Stromal cell of bone marrow (primary cell): ENCODE data around the gene ZFP1.
"Not testable (repeated sequence)": the region's sequence is repeated elsewhere in the genome, so short reads cannot be mapped to it uniquely, and the experiment has no call there.

Experiments
- DNase-seq: peaks from one replicate; pipeline ENCODE4 v3.0.0-alpha.2; 2012; ENCODE audit warnings: low read depth

Gene ZFP1

DNA sequence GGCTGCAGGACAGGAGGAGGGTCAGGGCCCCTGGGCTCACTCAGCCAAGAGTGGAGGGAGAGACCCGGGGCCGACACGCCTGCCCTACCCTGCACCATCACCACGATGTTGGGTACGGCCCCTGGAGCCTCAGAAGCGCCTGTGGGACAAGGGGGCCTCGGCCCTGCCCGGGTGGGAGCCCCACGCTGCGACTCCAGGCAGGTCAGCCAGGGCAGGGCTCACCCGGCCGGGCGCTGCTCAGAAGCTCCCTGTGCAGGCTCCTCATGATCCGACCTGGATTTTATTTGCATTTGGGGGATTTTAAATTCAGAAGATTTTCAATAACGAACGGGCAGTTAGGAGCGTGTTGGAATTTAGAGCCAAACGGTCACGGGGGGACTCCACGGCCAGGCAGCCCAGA is 56.6 kb downstream of the ZFP1 start:
- DNase-seq = not testable (repeated sequence)

DNA sequence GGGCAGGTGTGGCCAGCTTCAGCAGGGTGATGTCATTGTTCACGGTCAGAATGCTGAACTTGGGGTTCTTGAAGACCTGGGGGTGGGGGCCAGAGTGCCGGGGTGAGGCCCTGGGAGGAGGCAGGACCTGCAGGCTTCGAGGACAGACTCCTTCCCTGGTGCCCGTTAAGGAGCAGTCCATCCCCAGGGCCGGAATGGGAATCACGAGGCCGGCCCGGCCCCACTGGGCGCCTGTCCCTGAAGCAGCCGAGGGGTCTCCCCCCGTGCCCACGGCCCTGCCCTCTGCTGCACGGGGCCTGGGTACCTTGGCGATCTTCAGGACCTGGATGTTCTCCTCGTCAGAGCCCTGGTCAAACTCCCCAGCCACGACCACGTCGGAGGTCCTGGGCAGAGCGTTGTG is 57.1 kb downstream of the ZFP1 start:
- DNase-seq = not testable (repeated sequence)

DNA sequence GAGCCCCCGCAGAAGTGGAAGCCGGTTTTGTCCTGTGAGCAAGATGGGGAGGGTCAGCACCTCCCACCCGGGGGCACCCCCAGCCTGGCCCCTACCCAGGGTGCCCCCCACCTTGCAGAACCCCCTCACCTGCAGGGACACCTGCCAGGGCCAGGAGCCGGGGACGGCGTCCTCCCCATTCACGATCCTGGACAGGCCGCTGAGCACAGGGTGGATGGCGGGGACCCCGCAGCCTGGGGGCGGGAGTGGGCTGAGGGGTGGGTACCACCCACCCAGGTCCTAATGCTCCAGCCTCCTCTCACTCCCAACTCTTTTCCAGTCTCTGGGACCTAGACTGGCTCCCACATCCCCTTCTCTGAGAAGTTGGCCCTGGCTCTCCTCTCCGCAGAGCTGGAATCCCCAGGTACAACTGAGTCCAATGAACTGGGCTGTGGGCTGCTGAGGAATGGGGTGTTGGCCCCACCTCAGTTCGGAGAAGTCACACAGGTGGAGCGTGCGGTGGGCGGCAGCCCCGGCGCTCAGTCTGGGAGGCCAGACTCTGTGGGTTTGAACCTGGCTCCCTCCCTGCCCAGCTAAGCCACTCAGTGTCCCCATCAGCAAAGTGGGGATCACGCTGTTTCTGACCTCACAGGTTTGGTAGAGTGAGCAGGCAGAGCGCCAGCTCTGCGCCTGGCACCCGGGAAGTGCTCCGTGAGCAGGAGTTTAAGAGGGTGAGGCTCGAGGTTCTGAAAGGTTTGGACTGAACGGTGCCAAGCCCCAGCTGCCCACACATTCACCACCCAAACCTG is 57.8 kb downstream of the ZFP1 start:
- DNase-seq = not testable (repeated sequence)

- no peak for DNase-seq
Measured at GRCh38 chr16:75206749-75207451, 58.6 kb downstream of the ZFP1 start, which contains the start of gene CTRB2. Gene CTRB2, minus strand, starts transcription at chr16:75207161. Its CDS starts 20 bp downstream, at chr16:75207141.

DNA sequence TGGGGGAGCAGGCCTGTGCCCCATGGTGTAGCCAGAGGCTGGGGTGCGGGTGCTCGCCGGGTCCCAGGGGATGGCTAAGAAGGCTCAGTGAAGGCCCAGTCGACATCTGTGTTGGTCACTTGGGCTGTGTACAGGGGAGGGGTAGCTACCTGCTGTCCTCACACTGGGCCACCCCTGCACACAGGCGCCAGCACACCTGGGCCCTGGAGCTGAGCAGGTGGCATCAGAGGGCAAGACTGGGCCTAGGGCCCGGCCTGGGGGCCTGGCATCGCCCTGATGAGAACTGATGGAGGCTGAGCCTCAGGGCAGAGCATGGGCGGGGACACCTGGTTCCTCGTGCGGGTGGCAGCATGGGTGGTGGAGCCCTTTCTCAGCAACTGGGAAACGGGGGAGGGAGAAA is 59.5 kb downstream of the ZFP1 start:
- no peak for DNase-seq

DNA sequence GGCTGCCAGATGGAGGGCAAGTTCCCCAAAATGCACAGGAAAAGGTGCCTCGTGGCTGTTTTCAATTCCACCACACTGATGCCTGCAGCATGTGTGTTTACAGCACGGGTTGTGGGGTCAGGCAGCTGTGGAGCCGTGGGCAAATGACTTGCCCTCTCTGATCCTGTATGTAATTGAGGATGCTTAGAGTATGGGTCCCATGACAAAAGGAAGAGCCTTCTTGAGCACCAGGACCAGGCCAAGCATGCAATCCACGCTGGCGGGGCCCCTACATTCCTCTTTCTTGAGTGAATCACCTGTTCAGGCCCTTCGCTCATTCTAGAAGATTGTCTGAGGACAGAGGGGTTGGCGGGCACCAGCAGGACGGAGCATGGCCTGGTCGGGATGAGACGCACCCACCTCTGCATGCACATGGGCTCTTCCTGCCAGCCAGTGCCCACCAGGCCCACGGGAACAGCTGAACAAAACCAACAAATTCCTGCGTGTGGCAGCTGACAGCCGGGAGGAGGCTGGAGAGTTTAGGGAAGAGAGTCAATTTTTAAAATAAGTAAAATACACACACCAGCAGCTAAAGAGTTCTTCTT is 60.0 kb downstream of the ZFP1 start:
- DNase-seq = no peak

GRCh38 chr16:75208861-75209505 is 60.7 kb downstream of the ZFP1 start:
- no peak for DNase-seq

- DNase-seq = not testable (repeated sequence)
Measured at GRCh38 chr16:75209514-75209913, 61.2 kb downstream of the ZFP1 start.

DNA sequence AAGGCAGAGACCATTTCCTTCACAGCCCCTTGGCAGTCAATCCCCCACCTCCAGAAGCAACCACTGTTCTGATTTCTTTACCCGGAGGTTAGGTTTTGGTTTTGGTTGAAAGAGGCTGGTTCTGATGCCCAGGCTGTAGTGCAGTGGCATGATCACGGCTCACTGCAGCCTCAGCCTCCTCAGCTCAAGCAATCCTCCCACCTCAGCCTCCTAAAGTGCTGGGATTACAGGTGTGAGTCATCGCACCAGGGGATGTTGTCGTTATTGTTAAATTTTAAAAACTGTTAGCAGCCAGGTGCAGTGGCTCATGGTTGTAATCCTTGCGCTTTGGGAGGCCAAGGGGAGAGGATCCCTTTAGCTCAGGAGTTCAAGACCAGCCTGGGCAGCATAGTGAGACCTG is 61.6 kb downstream of the ZFP1 start:
- DNase-seq = no peak

GRCh38 chr16:75211286-75211685 is 63.0 kb downstream of the ZFP1 start:
- DNase-seq = not testable (repeated sequence)

DNA sequence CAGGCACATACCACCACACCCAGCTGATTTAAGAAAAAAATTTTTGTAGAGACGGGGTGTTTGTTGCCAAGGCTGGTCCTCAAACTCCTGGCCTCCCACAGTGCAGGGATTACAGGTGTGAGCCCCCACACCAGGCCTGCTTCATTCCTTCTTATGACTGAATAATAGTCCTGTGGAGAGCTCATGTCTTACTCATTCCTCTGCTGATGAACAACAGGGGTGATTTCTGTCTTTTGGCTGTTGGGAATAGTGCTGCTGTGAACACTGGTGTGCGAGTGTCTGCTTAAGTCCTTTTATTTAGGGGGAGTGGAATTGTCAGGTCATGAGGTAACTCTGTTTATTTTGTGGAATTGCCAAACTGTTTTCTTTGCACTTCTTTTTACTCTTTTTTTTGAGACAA is 67.8 kb downstream of the ZFP1 start:
- no peak for DNase-seq

- DNase-seq = no peak
Measured at GRCh38 chr16:75216576-75216975, 68.3 kb downstream of the ZFP1 start.

DNA sequence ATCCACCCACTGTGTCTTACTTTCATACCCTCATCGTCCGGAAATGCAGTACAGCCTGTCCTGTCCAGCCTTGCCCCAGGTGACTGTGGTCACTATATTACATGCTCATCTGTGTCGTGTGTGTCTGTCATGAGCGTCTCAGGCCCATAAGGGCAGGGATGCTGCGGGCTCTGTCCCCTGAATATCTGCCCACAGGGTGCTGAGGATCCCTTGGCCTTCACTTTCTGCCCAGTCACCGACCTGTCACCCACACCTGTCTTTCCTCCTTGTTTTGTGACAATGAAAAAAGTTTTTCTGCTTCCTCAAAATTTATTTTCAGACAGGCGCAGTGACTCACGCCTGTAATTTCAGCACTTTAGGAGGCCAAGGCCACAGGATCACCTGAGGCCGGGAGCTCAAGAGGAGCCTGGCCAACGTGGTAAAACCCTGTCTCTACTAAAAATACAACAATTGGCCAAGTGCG is 69.1 kb downstream of the ZFP1 start:
- DNase-seq = no peak

- no peak for DNase-seq
Measured at GRCh38 chr16:75218256-75219076, 70.1 kb downstream of the ZFP1 start, which contains the start of gene CTRB1. Gene CTRB1, plus strand, starts transcription at chr16:75218988. Its CDS starts 20 bp downstream, at chr16:75219008.

DNA sequence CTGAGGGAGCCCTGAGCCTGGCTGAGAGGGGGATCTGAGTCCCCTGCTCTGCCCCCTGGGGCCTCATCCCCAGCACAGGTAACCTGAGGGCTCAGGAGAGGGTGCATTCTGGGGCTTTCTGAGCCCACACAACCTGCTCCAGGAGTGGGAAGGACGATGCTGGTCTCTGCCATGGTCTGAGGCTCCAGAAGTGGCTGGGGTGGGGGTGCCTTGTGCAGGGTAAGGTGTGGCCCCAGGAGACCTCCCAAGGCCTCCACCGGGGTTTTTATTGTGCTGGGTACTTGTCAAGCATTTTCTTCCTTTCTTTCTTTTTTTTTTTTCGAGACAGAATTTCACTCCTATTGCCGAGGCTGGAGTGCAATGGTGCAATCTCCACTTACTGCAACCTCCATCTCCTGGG is 70.8 kb downstream of the ZFP1 start:
- DNase-seq = no peak

GRCh38 chr16:75219838-75220237 is 71.5 kb downstream of the ZFP1 start:
- no peak for DNase-seq
